ENCODE data around the gene OR6C2.

DNA sequence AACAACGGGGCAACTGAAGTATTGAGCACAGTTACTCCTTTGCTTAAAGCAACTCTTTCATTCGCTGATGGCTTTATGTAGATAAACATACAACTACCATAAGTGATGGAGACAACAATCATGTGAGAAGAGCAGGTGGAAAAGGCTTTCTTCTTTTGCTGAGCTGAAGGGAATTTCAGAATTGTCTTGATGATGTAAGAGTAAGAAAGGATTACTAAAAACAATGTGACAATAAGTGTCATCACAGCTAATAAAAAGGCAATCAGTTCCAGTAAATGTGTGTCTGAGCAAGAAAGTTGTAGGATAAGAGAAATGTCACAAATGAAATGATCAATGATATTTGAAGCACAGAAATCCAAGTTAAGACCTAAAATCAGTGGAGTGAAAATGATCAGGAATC lies 25.4 kb downstream of the OR6C2 start:
- TF ChIP-seq HDGF (IDR thresholded peaks at IDR 0.05; ENCODE audit: borderline replicate concordance) (no peak), TARDBP (IDR thresholded peaks at IDR 0.05) (no peak), ELF4 (IDR thresholded peaks at IDR 0.05) (no peak), FOXM1 (IDR thresholded peaks at IDR 0.05; ENCODE audit: borderline replicate concordance) (no peak), SP1 (IDR thresholded peaks at IDR 0.05) (no peak), BHLHE40 (IDR thresholded peaks at IDR 0.05; ENCODE audit: borderline replicate concordance) (no peak), LEF1 (IDR thresholded peaks at IDR 0.05; ENCODE audit: borderline replicate concordance) (no peak)
